ENCODE results near the gene AGO4.

The AGO4 gene

GRCh38 chr1:35808450-35809113 lies 766 bp downstream of the AGO4 start:
- H3K27ac ChIP-seq = peak overlapping the region; percentile 96
- TF ChIP-seq ZFX (IDR thresholded peaks at IDR 0.05; ENCODE audit: borderline replicate concordance) (no peak), CTCF (IDR thresholded peaks at IDR 0.05) (no peak)

- TF ChIP-seq ZFX (IDR thresholded peaks at IDR 0.05; ENCODE audit: borderline replicate concordance) = no peak
- no peak for TF ChIP-seq CTCF (IDR thresholded peaks at IDR 0.05)
- H3K27ac ChIP-seq = peak overlapping the region; percentile 96
Measured at GRCh38 chr1:35809114-35810095, 1.6 kb downstream of the AGO4 start.

- no peak for TF ChIP-seq ZFX (IDR thresholded peaks at IDR 0.05; ENCODE audit: borderline replicate concordance)
- TF ChIP-seq CTCF (IDR thresholded peaks at IDR 0.05) = no peak
- peak overlapping the region; percentile 96 for H3K27ac ChIP-seq
Measured at GRCh38 chr1:35810096-35810881, 2.5 kb downstream of the AGO4 start.

GRCh38 chr1:35812754-35813153 lies 4.9 kb downstream of the AGO4 start:
- 0 out of 2 replicates have a peak overlapping the region, but pooled peaks have one; percentile 96 for H3K27ac ChIP-seq

- H3K27ac ChIP-seq = peak overlapping the region; percentile 29; the same call in 1 of the 2 replicates
- TF ChIP-seq CTCF (IDR thresholded peaks at IDR 0.05) = no peak
- no peak for TF ChIP-seq ZFX (IDR thresholded peaks at IDR 0.05; ENCODE audit: borderline replicate concordance)
Measured at GRCh38 chr1:35825255-35825654, 17.4 kb downstream of the AGO4 start.

GRCh38 chr1:35832276-35832905 lies 24.6 kb downstream of the AGO4 start:
- TF ChIP-seq CTCF (IDR thresholded peaks at IDR 0.05) = no peak
- TF ChIP-seq ZFX (IDR thresholded peaks at IDR 0.05; ENCODE audit: borderline replicate concordance) = no peak
- H3K27ac ChIP-seq = no peak overlapping the region

- no peak for TF ChIP-seq CTCF (IDR thresholded peaks at IDR 0.05)
- TF ChIP-seq ZFX (IDR thresholded peaks at IDR 0.05; ENCODE audit: borderline replicate concordance) = no peak
- no peak overlapping the region for H3K27ac ChIP-seq
Measured at GRCh38 chr1:35833395-35833794, 25.6 kb downstream of the AGO4 start.

Data from 22Rv1 (cell line).